K562 (cell line): ENCODE data around the gene HOTAIR. TPM values are rescaled to one million over a fixed set of nuclear protein-coding genes. Genes with fewer than 3 reads are reported as not detected.

Source experiments
- COPS2 ChIP-seq: fragments of 450-650 bp; conservative IDR thresholded peaks from 2 replicates; pipeline ENCODE4 v1.6.1; 2016; ENCODE audit warnings: mild to moderate bottlenecking, moderate library complexity
- E2F3 ChIP-seq: fragments of 250-450 bp; sonication (Bioruptor Pico); IDR thresholded peaks from 2 replicates; pipeline ENCODE4 v1.4.0; 2020; ENCODE audit warnings: mild to moderate bottlenecking
- EGR1 ChIP-seq: fragments of 450-650 bp; conservative IDR thresholded peaks from 2 replicates; pipeline ENCODE4 v1.6.1; 2017; ENCODE audit warnings: mild to moderate bottlenecking
- HDAC8 ChIP-seq: fragments of 450-650 bp; IDR thresholded peaks from 2 replicates; pipeline ENCODE4 v1.6.1; 2016; ENCODE audit warnings: mild to moderate bottlenecking, missing genetic modification characterization, moderate library complexity, missing compliant biosample characterization
- MTF1 ChIP-seq: fragments of 250-450 bp; sonication (Bioruptor Pico); IDR thresholded peaks from 2 replicates; pipeline ENCODE4 v1.9.0; 2021; ENCODE audit warnings: moderate library complexity, mild to moderate bottlenecking, inconsistent platforms, borderline replicate concordance
- PHF21A ChIP-seq: fragments of 450-650 bp; IDR thresholded peaks from 2 replicates; pipeline ENCODE4 v1.6.1; 2017; ENCODE audit warnings: low read depth, borderline replicate concordance
- POLR2A ChIP-seq: fragments of 450-650 bp; conservative IDR thresholded peaks from 2 replicates; pipeline ENCODE4 v1.6.1; 2016
- POLR2AphosphoS2 ChIP-seq: IDR thresholded peaks from 2 replicates; pipeline ENCODE4 v1.6.1; 2012; ENCODE audit warnings: low read length, improper control_type of control experiment
- SAP30 ChIP-seq: fragments of 200-600 bp; sonication (generic); IDR thresholded peaks from 2 replicates; pipeline ENCODE4 v1.6.1; 2012; ENCODE audit warnings: borderline replicate concordance, low read depth, mild to moderate bottlenecking, moderate library complexity, low read length, control low read depth, inconsistent platforms; ENCODE audit not compliant: insufficient read depth, poor library complexity, severe bottlenecking
- SMARCA4 ChIP-seq: fragments of 450-650 bp; IDR thresholded peaks from 2 replicates; pipeline ENCODE4 v1.6.1; 2016
- SP1 ChIP-seq: sonication (generic); formaldehyde crosslinking; IDR thresholded peaks from 2 replicates; pipeline ENCODE4 v1.8.1; 2022; ENCODE audit warnings: mild to moderate bottlenecking, missing genetic modification reagents
- ZNF197 ChIP-seq: fragments of 200-800 bp; sonication (Bioruptor generic); IDR thresholded peaks from 2 replicates; pipeline ENCODE4 v1.6.1; 2016; ENCODE audit warnings: low read depth, missing genetic modification characterization, missing compliant biosample characterization
- ZNF224 ChIP-seq: sonication (generic); formaldehyde crosslinking; IDR thresholded peaks from 2 replicates; pipeline ENCODE4 v1.8.0; 2022; ENCODE audit warnings: mild to moderate bottlenecking, missing genetic modification reagents
- ZNF263 ChIP-seq: sonication (generic); formaldehyde crosslinking; IDR thresholded peaks from 2 replicates; pipeline ENCODE4 v1.8.0; 2022; ENCODE audit warnings: mild to moderate bottlenecking, missing genetic modification reagents, borderline replicate concordance
- ZNF354B ChIP-seq: fragments of 250-450 bp; sonication (Bioruptor Pico); IDR thresholded peaks from 2 replicates; pipeline ENCODE4 v1.4.0; 2020
- polyA plus RNA-seq, 8 experiments: library from polyadenylated mRNA; depleted of rRNA in 4 of 8; stranded (reverse) in 5 of 8; unstranded in 3 of 8; fragments of >200 nt; fragmentation: Nextera tagmentation in 2 of 8; fragmentation: Illumina TruSeq in 1 of 8; extraction: Ambion mirVana in 2 of 8; extraction: Trizol in 1 of 8; gene quantifications; 2 replicates each; pipeline versions ENCODE4 v1.2.1 to v1.2.3, GENCODE V29; 2011 to 2014; ENCODE audit warnings: inconsistent platforms in 1 of 8, missing spikeins in 1 of 8
- total RNA-seq, 7 experiments: library from RNA; depleted of rRNA in 6 of 7; stranded (reverse); fragments of >200 nt in 6 of 7; fragmentation: Illumina TruSeq in 2 of 7; extraction: Trizol in 2 of 7; gene quantifications; 2 replicates each; pipeline versions ENCODE4 v1.2.1 to v1.2.3, GENCODE V29; 2011 to 2021; ENCODE audit warnings: low replicate concordance in 1 of 7
- TF ChIP-seq, protein P1 (sequence below): fragments of 200-800 bp; sonication (Bioruptor generic); IDR thresholded peaks from 2 replicates; pipeline ENCODE4 v1.6.1; 2017; ENCODE audit warnings: missing genetic modification characterization, missing compliant biosample characterization
- TF ChIP-seq, protein P2 (sequence below): sonication (generic); formaldehyde crosslinking; IDR thresholded peaks from 2 replicates; pipeline ENCODE4 v1.8.1; 2023; ENCODE audit warnings: mild to moderate bottlenecking, missing genetic modification reagents, moderate library complexity
- TF ChIP-seq, protein P3 (sequence below), 2 experiments: fragments of 450-650 bp; conservative IDR thresholded peaks; 2 replicates each; pipeline ENCODE4 v1.6.1; 2017; ENCODE audit warnings: mild to moderate bottlenecking in 2 of 2, moderate library complexity in 2 of 2

Gene HOTAIR
- total and polyA plus RNA-seq, 9 of the 15 experiments (the other 6 are each of a cell fraction or from before 2014, with no cell fraction given) = 0.04 TPM; not detected in 8

DNA sequence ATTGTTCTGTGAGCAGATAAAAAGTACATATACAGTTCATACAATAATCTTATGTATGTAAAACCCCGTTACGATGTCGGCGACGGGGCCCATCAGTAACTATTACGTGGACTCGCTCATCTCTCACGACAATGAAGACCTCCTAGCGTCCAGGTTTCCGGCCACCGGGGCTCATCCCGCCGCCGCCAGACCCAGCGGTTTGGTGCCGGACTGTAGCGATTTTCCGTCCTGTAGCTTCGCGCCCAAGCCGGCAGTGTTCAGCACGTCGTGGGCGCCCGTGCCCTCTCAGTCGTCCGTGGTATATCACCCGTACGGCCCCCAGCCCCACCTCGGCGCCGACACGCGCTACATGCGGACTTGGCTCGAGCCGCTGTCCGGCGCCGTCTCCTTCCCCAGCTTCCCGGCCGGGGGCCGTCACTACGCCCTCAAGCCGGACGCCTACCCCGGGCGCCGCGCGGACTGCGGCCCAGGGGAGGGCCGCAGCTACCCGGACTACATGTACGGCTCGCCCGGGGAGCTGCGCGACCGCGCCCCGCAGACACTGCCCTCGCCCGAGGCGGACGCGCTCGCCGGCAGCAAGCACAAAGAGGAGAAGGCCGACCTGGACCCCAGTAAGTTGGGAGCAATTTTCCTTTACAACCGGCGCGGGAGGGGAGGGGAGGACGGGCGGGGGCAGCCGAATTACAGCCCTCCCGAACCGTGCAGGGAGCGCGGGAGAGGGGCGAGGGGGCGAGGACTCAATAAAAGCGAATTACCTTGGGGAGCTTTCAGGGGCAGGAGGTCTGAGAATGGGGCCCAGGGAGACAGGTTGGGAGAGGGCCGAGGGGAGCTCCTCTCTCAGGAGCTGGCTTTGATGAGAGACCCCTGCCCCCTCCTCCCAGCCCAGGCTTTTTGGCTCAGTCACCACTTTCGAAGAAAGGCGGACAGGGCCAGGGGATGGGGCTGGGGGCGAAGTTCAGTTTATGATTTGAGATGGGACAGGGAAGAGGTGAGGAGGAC, 25.7 kb upstream of the HOTAIR start, which contains the start of gene HOXC9 (continued):
- peak; percentile 54; the same call in 1 of the 2 replicates for TF ChIP-seq ZNF224
- peak; percentile 56; the same call in 1 of the 2 replicates for TF ChIP-seq SP1 (CRISPR knock-in tag)
- peak; percentile 77 for TF ChIP-seq POLR2A
- TF ChIP-seq MTF1 (CRISPR knock-in tag) = no peak
- peak; percentile 57 for TF ChIP-seq SAP30
- peak; percentile 64 for TF ChIP-seq ZNF263 (CRISPR knock-in tag)
- TF ChIP-seq, protein P1, sequence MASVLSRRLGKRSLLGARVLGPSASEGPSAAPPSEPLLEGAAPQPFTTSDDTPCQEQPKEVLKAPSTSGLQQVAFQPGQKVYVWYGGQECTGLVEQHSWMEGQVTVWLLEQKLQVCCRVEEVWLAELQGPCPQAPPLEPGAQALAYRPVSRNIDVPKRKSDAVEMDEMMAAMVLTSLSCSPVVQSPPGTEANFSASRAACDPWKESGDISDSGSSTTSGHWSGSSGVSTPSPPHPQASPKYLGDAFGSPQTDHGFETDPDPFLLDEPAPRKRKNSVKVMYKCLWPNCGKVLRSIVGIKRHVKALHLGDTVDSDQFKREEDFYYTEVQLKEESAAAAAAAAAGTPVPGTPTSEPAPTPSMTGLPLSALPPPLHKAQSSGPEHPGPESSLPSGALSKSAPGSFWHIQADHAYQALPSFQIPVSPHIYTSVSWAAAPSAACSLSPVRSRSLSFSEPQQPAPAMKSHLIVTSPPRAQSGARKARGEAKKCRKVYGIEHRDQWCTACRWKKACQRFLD (CRISPR knock-in tag) = peak; percentile 65; the same call in 1 of the 2 replicates
- TF ChIP-seq COPS2 = no peak
- TF ChIP-seq PHF21A = no peak
- TF ChIP-seq POLR2AphosphoS2 = no peak
- TF ChIP-seq ZNF197 (CRISPR knock-in tag) = no peak
- TF ChIP-seq, protein P2, sequence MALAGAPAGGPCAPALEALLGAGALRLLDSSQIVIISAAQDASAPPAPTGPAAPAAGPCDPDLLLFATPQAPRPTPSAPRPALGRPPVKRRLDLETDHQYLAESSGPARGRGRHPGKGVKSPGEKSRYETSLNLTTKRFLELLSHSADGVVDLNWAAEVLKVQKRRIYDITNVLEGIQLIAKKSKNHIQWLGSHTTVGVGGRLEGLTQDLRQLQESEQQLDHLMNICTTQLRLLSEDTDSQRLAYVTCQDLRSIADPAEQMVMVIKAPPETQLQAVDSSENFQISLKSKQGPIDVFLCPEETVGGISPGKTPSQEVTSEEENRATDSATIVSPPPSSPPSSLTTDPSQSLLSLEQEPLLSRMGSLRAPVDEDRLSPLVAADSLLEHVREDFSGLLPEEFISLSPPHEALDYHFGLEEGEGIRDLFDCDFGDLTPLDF (CRISPR knock-in tag) = peak; percentile 82
- TF ChIP-seq, protein P3, sequence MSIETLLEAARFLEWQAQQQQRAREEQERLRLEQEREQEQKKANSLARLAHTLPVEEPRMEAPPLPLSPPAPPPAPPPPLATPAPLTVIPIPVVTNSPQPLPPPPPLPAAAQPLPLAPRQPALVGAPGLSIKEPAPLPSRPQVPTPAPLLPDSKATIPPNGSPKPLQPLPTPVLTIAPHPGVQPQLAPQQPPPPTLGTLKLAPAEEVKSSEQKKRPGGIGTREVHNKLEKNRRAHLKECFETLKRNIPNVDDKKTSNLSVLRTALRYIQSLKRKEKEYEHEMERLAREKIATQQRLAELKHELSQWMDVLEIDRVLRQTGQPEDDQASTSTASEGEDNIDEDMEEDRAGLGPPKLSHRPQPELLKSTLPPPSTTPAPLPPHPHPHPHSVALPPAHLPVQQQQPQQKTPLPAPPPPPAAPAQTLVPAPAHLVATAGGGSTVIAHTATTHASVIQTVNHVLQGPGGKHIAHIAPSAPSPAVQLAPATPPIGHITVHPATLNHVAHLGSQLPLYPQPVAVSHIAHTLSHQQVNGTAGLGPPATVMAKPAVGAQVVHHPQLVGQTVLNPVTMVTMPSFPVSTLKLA (conservative IDR thresholded peaks at IDR 0.05) = 0 out of 4 replicates have a peak, but pooled peaks of 1 of the 2 experiments have one; percentile 47
- no peak for TF ChIP-seq ZNF354B (CRISPR knock-in tag)
- TF ChIP-seq EGR1 = peak; percentile 23; the same call in 1 of the 2 replicates
- peak; percentile 30; the same call in 1 of the 2 replicates for TF ChIP-seq E2F3 (CRISPR knock-in tag)
- 0 out of 2 replicates have a peak, but pooled peaks have one; percentile 12 for TF ChIP-seq SMARCA4
- no peak for TF ChIP-seq HDAC8 (tag)
